ENCODE results near the gene OPCML.

DNA sequence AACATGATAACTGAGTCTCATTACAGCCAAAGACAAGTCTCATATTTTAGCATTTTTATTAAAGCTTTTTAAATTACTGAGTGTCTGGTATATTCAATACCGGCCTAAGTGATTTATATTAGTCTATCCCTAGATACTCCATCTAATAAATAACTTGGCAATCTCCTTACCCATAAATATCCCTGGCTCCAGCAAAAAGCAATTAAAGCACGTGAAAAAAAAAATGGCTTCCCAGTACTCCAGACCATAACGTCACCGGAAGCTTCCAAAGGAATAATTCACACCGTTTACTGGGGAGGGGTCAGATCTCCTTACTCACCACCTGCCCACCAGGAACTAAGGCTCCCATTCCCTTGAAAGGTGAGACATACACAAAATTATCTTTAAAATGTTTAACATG lies 988.3 kb downstream of the OPCML start:
- no peak for TF ChIP-seq EZH2phosphoT487 (IDR thresholded peaks at IDR 0.05; ENCODE audit: borderline replicate concordance, low read length)
- TF ChIP-seq, protein P1, sequence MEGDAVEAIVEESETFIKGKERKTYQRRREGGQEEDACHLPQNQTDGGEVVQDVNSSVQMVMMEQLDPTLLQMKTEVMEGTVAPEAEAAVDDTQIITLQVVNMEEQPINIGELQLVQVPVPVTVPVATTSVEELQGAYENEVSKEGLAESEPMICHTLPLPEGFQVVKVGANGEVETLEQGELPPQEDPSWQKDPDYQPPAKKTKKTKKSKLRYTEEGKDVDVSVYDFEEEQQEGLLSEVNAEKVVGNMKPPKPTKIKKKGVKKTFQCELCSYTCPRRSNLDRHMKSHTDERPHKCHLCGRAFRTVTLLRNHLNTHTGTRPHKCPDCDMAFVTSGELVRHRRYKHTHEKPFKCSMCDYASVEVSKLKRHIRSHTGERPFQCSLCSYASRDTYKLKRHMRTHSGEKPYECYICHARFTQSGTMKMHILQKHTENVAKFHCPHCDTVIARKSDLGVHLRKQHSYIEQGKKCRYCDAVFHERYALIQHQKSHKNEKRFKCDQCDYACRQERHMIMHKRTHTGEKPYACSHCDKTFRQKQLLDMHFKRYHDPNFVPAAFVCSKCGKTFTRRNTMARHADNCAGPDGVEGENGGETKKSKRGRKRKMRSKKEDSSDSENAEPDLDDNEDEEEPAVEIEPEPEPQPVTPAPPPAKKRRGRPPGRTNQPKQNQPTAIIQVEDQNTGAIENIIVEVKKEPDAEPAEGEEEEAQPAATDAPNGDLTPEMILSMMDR (conservative IDR thresholded peaks at IDR 0.05; ENCODE audit: low read depth, low read length) = no peak
- no peak for TF ChIP-seq EZH2 (IDR thresholded peaks at IDR 0.05; ENCODE audit: low read length, unreplicated experiment)

Data from PC-3 (cell line).